HFFc6 (cell line): ENCODE measurements around the gene CWH43. TPM values are rescaled to one million over a fixed set of nuclear protein-coding genes. Genes with fewer than 3 reads are reported as not detected.

Source experiments
- DNase-seq: peaks from one replicate; pipeline ENCODE4 v3.0.0-alpha.2; 2018
- H3K27ac Mint-ChIP-seq: 2 replicates; pipeline ENCODE4 v1.8.0; 2020; ENCODE audit warnings: mild to moderate bottlenecking, mixed read lengths
- H3K27me3 Mint-ChIP-seq: 2 replicates; pipeline ENCODE4 v1.8.0; 2021; ENCODE audit warnings: mild to moderate bottlenecking, moderate library complexity, mixed read lengths; ENCODE audit not compliant: insufficient read depth
- H3K36me3 Mint-ChIP-seq: 2 replicates; pipeline ENCODE4 v1.8.0; 2021; ENCODE audit warnings: low read depth, mixed read lengths
- H3K4me1 Mint-ChIP-seq: 2 replicates; pipeline ENCODE4 v1.8.0; 2020; ENCODE audit warnings: low read depth, mixed read lengths
- H3K4me3 Mint-ChIP-seq: 2 replicates; pipeline ENCODE4 v1.8.0; 2020; ENCODE audit warnings: mild to moderate bottlenecking, moderate library complexity, mixed read lengths
- H3K9me3 Mint-ChIP-seq: 2 replicates; pipeline ENCODE4 v1.8.0; 2020; ENCODE audit warnings: mild to moderate bottlenecking, mixed read lengths
- CTCF ChIP-seq: fragments of 200-600 bp; sonication (generic); IDR thresholded peaks from 2 replicates; pipeline ENCODE4 v1.5.0; 2021; ENCODE audit warnings: antibody characterized with exemption, mild to moderate bottlenecking
- long read RNA-seq: library from polyadenylated mRNA; unstranded; transcript quantifications from one replicate; pipeline ENCODE4 v2.0.0, GENCODE V29; 2019
- total RNA-seq, 6 experiments: library from RNA; stranded (reverse); fragmentation: NEBNext Ultra II Directional; extraction: Animal tissue kit (Norgen Biotek cat#: 25700); gene quantifications; 2 replicates in 1 of 6; 3 replicates in 5 of 6; pipeline ENCODE4 v1.2.3, GENCODE V29; 2021

The CWH43 gene
- not detected for total RNA-seq
- long read RNA-seq = 0 reads

- H3K4me1 Mint-ChIP-seq = no peaks in the 10 kb centered on the region
- no peak within 1 kb of the TSS for H3K27ac Mint-ChIP-seq
- H3K27me3 Mint-ChIP-seq = peaks cover 41% of the 10 kb centered on the region
- TF ChIP-seq CTCF = no peak
- H3K9me3 Mint-ChIP-seq = no peaks in the 10 kb centered on the region
- no peak within 1 kb of the TSS for H3K4me3 Mint-ChIP-seq
- H3K36me3 Mint-ChIP-seq = no peaks in the 10 kb centered on the region
- DNase-seq = no peak
Observed at GRCh38 chr4:48985976-48986653, at the start of gene CWH43. CWH43 (plus strand) TSS chr4:48986275; CDS start chr4:48986430, 155 bp downstream.

- Mint-ChIP-seq H3K27me3 (peaks cover 5% of the 10 kb centered on the region), H3K4me1 (peaks cover 9% of the 10 kb centered on the region), H3K27ac (no peak overlapping the region), H3K4me3 (no peak overlapping the region), H3K9me3 (no peaks in the 10 kb centered on the region), H3K36me3 (no peaks in the 10 kb centered on the region)
- DNase-seq = no peak
- TF ChIP-seq CTCF = no peak
Observed at GRCh38 chr4:48937033-48937432, 49.0 kb upstream of the CWH43 start.

- no peak for DNase-seq
- H3K9me3 Mint-ChIP-seq = no peaks in the 10 kb centered on the region
- no peak overlapping the region for H3K4me3 Mint-ChIP-seq
- peaks cover 7% of the 10 kb centered on the region for H3K27me3 Mint-ChIP-seq
- no peak overlapping the region for H3K27ac Mint-ChIP-seq
- H3K4me1 Mint-ChIP-seq = peaks cover 9% of the 10 kb centered on the region
- no peak for TF ChIP-seq CTCF
- no peaks in the 10 kb centered on the region for H3K36me3 Mint-ChIP-seq
Observed at GRCh38 chr4:48938831-48939230, 47.2 kb upstream of the CWH43 start.

DNA sequence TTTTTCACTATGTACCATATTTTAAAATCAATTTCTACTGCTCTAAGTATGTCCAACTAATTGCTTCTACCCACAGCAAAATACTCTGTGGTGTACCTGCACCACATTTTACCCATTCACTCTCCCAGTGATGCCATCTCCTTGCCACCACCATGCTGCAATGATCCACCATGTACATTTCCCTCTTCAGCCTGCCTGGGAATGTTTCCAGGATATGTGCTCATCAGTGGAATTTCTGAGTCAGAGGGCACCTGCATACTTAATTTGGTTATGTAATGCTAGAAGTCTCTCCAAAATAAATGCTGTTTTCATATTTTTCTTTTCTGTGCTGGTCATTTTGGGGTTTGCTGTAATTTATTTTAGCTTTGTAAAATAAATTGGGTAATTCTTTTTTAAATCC lies 46.3 kb upstream of the CWH43 start:
- no peak for TF ChIP-seq CTCF
- Mint-ChIP-seq H3K9me3 (no peaks in the 10 kb centered on the region), H3K4me3 (no peak overlapping the region), H3K27me3 (peaks cover 7% of the 10 kb centered on the region), H3K36me3 (no peaks in the 10 kb centered on the region), H3K27ac (no peak overlapping the region; the same call in 1 of the 2 replicates), H3K4me1 (peaks cover 17% of the 10 kb centered on the region)
- peak; percentile 66 for DNase-seq

- TF ChIP-seq CTCF = peak; percentile 54; the same call in 1 of the 2 replicates
- Mint-ChIP-seq H3K9me3 (no peaks in the 10 kb centered on the region), H3K27ac (no peak overlapping the region), H3K4me3 (no peak overlapping the region), H3K4me1 (peaks cover 17% of the 10 kb centered on the region), H3K36me3 (no peaks in the 10 kb centered on the region), H3K27me3 (peaks cover 7% of the 10 kb centered on the region; the same call in 1 of the 2 replicates)
- DNase-seq = no peak
Observed at GRCh38 chr4:48943387-48943786, 42.7 kb upstream of the CWH43 start.
